ENCODE data around the gene TBC1D1.
"Not testable (repeated sequence)": the region's sequence is repeated elsewhere in the genome, so short reads cannot be mapped to it uniquely, and the experiment has no call there.

The TBC1D1 gene

DNA sequence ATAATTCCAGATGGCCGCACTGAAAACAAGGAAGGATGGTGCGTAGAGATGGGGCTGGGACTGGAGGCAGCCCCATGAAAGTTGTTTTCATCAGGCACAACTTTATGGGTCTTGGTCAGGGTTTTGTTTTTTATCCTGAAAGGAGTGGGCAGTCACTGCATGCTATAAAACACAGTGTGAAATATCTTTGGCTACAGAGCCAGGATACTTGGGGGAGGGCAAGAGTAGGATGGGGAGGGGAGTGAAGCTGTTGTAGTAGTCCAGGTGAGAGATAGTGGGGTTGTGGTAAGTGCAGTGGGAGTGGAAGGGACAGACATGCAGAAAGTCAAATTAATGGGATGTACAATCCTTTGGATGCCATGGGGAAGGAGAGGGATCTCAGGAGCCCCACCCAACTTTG lies 125.8 kb downstream of the TBC1D1 start:
- Histone ChIP-seq H4K91ac (ENCODE audit: low read length) (no peak overlapping the region), H2BK5ac (ENCODE audit: low read depth, low read length, poor library complexity, severe bottlenecking) (no peak overlapping the region), H3K23ac (ENCODE audit: low read length in 2 of 2) (no peak overlapping the region), H2BK15ac (ENCODE audit: low read depth, poor library complexity, severe bottlenecking) (no peak overlapping the region), H3K9ac (ENCODE audit: low read length) (no peak overlapping the region), H3K27me3 (ENCODE audit: control insufficient read depth in 1 of 2, insufficient read depth in 1 of 2, low read length in 2 of 2) (no peaks in the 10 kb centered on the region), H3K4me3 (ENCODE audit: insufficient read depth in 1 of 2, low read depth in 1 of 2, low read length in 2 of 2) (no peak overlapping the region), H2AFZ (ENCODE audit: low read depth, low read length) (no peak overlapping the region), H2BK120ac (ENCODE audit: low read depth, low read length) (no peak overlapping the region), H3K18ac (ENCODE audit: low read depth in 1 of 2, low read length in 2 of 2) (no peak overlapping the region), H3K79me1 (replicated peaks; ENCODE audit: low read length, poor library complexity, severe bottlenecking) (peaks cover 20% of the 10 kb centered on the region), H3K4me1 (ENCODE audit: control insufficient read depth, insufficient read depth, low read depth, low read length) (peaks cover 7% of the 10 kb centered on the region), H2BK12ac (ENCODE audit: low read length in 2 of 2) (no peak overlapping the region), H4K8ac (ENCODE audit: low read length) (no peak overlapping the region), H3K4ac (ENCODE audit: low read depth in 1 of 2, low read length in 2 of 2) (no peak overlapping the region), H3K4me2 (ENCODE audit: low read length, poor library complexity, severe bottlenecking) (no peak overlapping the region), H3K9me3 (ENCODE audit: control insufficient read depth, low read length) (no peaks in the 10 kb centered on the region), H2AK5ac (ENCODE audit: low read length, severe bottlenecking) (no peak overlapping the region), H3K36me3 (ENCODE audit: control insufficient read depth in 1 of 2, insufficient read depth in 2 of 2, low read depth in 1 of 2, low read length in 2 of 2) (peaks cover 14 to 27% of the 10 kb centered on the region in 2 experiments), H3K14ac (ENCODE audit: low read length in 2 of 2) (no peak overlapping the region), H3K27ac (ENCODE audit: low read length, poor library complexity, severe bottlenecking) (no peak overlapping the region)
- WGBS = 96% methylated on average over 2 of the region's 2 CpGs
- DNase-seq = no peak

- H2BK15ac ChIP-seq (ENCODE audit: low read depth, poor library complexity, severe bottlenecking) = no peak overlapping the region
- WGBS = 96% methylated on average over 4 of the region's 5 CpGs
- H3K18ac ChIP-seq (ENCODE audit: low read depth in 1 of 2, low read length in 2 of 2) = no peak overlapping the region
- H3K4me2 ChIP-seq (ENCODE audit: low read length, poor library complexity, severe bottlenecking) = no peak overlapping the region
- no peak overlapping the region for H3K9ac ChIP-seq (ENCODE audit: low read length)
- no peak overlapping the region for H2BK120ac ChIP-seq (ENCODE audit: low read depth, low read length)
- peaks cover 22% of the 10 kb centered on the region for H3K79me1 ChIP-seq (replicated peaks; ENCODE audit: low read length, poor library complexity, severe bottlenecking)
- peaks cover 20 to 36% of the 10 kb centered on the region in 2 experiments for H3K36me3 ChIP-seq (ENCODE audit: control insufficient read depth in 1 of 2, insufficient read depth in 2 of 2, low read depth in 1 of 2, low read length in 2 of 2)
- no peak overlapping the region for H3K4me3 ChIP-seq (ENCODE audit: insufficient read depth in 1 of 2, low read depth in 1 of 2, low read length in 2 of 2)
- no peaks in the 10 kb centered on the region for H3K27me3 ChIP-seq (ENCODE audit: control insufficient read depth in 1 of 2, insufficient read depth in 1 of 2, low read length in 2 of 2)
- no peak overlapping the region for H3K14ac ChIP-seq (ENCODE audit: low read length in 2 of 2)
- H3K4me1 ChIP-seq (ENCODE audit: control insufficient read depth, insufficient read depth, low read depth, low read length) = peaks cover 7% of the 10 kb centered on the region
- H3K27ac ChIP-seq (ENCODE audit: low read length, poor library complexity, severe bottlenecking) = no peak overlapping the region
- H2AFZ ChIP-seq (ENCODE audit: low read depth, low read length) = no peak overlapping the region
- H3K23ac ChIP-seq (ENCODE audit: low read length in 2 of 2) = no peak overlapping the region
- no peak overlapping the region for H2BK5ac ChIP-seq (ENCODE audit: low read depth, low read length, poor library complexity, severe bottlenecking)
- no peak for DNase-seq
- H3K9me3 ChIP-seq (ENCODE audit: control insufficient read depth, low read length) = no peaks in the 10 kb centered on the region
- H4K8ac ChIP-seq (ENCODE audit: low read length) = no peak overlapping the region
- no peak overlapping the region for H2AK5ac ChIP-seq (ENCODE audit: low read length, severe bottlenecking)
- no peak overlapping the region for H3K4ac ChIP-seq (ENCODE audit: low read depth in 1 of 2, low read length in 2 of 2)
- no peak overlapping the region for H4K91ac ChIP-seq (ENCODE audit: low read length)
- no peak overlapping the region for H2BK12ac ChIP-seq (ENCODE audit: low read length in 2 of 2)
Measured at GRCh38 chr4:38017609-38018008, 126.7 kb downstream of the TBC1D1 start.

- Histone ChIP-seq H4K8ac (ENCODE audit: low read length) (no peak overlapping the region), H3K18ac (ENCODE audit: low read depth in 1 of 2, low read length in 2 of 2) (no peak overlapping the region), H2BK5ac (ENCODE audit: low read depth, low read length, poor library complexity, severe bottlenecking) (no peak overlapping the region), H2AFZ (ENCODE audit: low read depth, low read length) (no peak overlapping the region), H3K4me3 (ENCODE audit: insufficient read depth in 1 of 2, low read depth in 1 of 2, low read length in 2 of 2) (no peak overlapping the region), H2BK120ac (ENCODE audit: low read depth, low read length) (no peak overlapping the region), H2BK15ac (ENCODE audit: low read depth, poor library complexity, severe bottlenecking) (no peak overlapping the region), H3K4me2 (ENCODE audit: low read length, poor library complexity, severe bottlenecking) (no peak overlapping the region), H3K27ac (ENCODE audit: low read length, poor library complexity, severe bottlenecking) (no peak overlapping the region), H3K4me1 (ENCODE audit: control insufficient read depth, insufficient read depth, low read depth, low read length) (no peaks in the 10 kb centered on the region), H2BK12ac (ENCODE audit: low read length in 2 of 2) (no peak overlapping the region), H3K9me3 (ENCODE audit: control insufficient read depth, low read length) (no peaks in the 10 kb centered on the region), H2AK5ac (ENCODE audit: low read length, severe bottlenecking) (no peak overlapping the region), H3K4ac (ENCODE audit: low read depth in 1 of 2, low read length in 2 of 2) (no peak overlapping the region), H3K79me1 (replicated peaks; ENCODE audit: low read length, poor library complexity, severe bottlenecking) (peaks cover 16% of the 10 kb centered on the region), H4K91ac (ENCODE audit: low read length) (no peak overlapping the region), H3K36me3 (ENCODE audit: control insufficient read depth in 1 of 2, insufficient read depth in 2 of 2, low read depth in 1 of 2, low read length in 2 of 2) (peaks cover 16 to 36% of the 10 kb centered on the region in 2 experiments), H3K9ac (ENCODE audit: low read length) (no peak overlapping the region), H3K14ac (ENCODE audit: low read length in 2 of 2) (no peak overlapping the region), H3K27me3 (ENCODE audit: control insufficient read depth in 1 of 2, insufficient read depth in 1 of 2, low read length in 2 of 2) (no peaks in the 10 kb centered on the region), H3K23ac (ENCODE audit: low read length in 2 of 2) (no peak overlapping the region)
- 98% methylated on average over 7 of the region's 7 CpGs for WGBS
- no peak for DNase-seq
Measured at GRCh38 chr4:38020386-38020785, 129.5 kb downstream of the TBC1D1 start.

- H4K8ac ChIP-seq (ENCODE audit: low read length); H3K4me2 ChIP-seq (ENCODE audit: low read length, poor library complexity, severe bottlenecking); H3K4me3 ChIP-seq (ENCODE audit: insufficient read depth in 1 of 2, low read depth in 1 of 2, low read length in 2 of 2); H3K9me3 ChIP-seq (ENCODE audit: control insufficient read depth, low read length); H3K27me3 ChIP-seq (ENCODE audit: control insufficient read depth in 1 of 2, insufficient read depth in 1 of 2, low read length in 2 of 2); H3K23ac ChIP-seq (ENCODE audit: low read length in 2 of 2); H3K14ac ChIP-seq (ENCODE audit: low read length in 2 of 2); H3K27ac ChIP-seq (ENCODE audit: low read length, poor library complexity, severe bottlenecking); H2AK5ac ChIP-seq (ENCODE audit: low read length, severe bottlenecking); H2BK5ac ChIP-seq (ENCODE audit: low read depth, low read length, poor library complexity, severe bottlenecking); H2AFZ ChIP-seq (ENCODE audit: low read depth, low read length); H3K18ac ChIP-seq (ENCODE audit: low read depth in 1 of 2, low read length in 2 of 2); H4K91ac ChIP-seq (ENCODE audit: low read length); H2BK120ac ChIP-seq (ENCODE audit: low read depth, low read length); H3K4ac ChIP-seq (ENCODE audit: low read depth in 1 of 2, low read length in 2 of 2); DNase-seq; H3K9ac ChIP-seq (ENCODE audit: low read length); H2BK15ac ChIP-seq (ENCODE audit: low read depth, poor library complexity, severe bottlenecking); H2BK12ac ChIP-seq (ENCODE audit: low read length in 2 of 2); H3K4me1 ChIP-seq (ENCODE audit: control insufficient read depth, insufficient read depth, low read depth, low read length): not testable (repeated sequence)
- WGBS = 98% methylated on average over 3 of the region's 4 CpGs
- Histone ChIP-seq H3K36me3 (ENCODE audit: control insufficient read depth in 1 of 2, insufficient read depth in 2 of 2, low read depth in 1 of 2, low read length in 2 of 2) (peaks cover 17 to 36% of the 10 kb centered on the region in 2 experiments), H3K79me1 (replicated peaks; ENCODE audit: low read length, poor library complexity, severe bottlenecking) (peaks cover 13% of the 10 kb centered on the region)
Measured at GRCh38 chr4:38020961-38021360, 130.1 kb downstream of the TBC1D1 start.

Data from mesenchymal stem cell (in vitro differentiated cells and primary cell).